OCI-M2 (cell line): Measurements from ENCODE around the gene GPR158.
"Not testable (repeated sequence)": the region's sequence is repeated elsewhere in the genome, so short reads cannot be mapped to it uniquely, and the experiment has no call there.

Experiments
- DNase-seq: peaks from one replicate; lab custom pipeline; 2025; ENCODE audit not compliant: unreplicated experiment; lab: John Stamatoyannopoulos, UW

Gene GPR158, protein sequence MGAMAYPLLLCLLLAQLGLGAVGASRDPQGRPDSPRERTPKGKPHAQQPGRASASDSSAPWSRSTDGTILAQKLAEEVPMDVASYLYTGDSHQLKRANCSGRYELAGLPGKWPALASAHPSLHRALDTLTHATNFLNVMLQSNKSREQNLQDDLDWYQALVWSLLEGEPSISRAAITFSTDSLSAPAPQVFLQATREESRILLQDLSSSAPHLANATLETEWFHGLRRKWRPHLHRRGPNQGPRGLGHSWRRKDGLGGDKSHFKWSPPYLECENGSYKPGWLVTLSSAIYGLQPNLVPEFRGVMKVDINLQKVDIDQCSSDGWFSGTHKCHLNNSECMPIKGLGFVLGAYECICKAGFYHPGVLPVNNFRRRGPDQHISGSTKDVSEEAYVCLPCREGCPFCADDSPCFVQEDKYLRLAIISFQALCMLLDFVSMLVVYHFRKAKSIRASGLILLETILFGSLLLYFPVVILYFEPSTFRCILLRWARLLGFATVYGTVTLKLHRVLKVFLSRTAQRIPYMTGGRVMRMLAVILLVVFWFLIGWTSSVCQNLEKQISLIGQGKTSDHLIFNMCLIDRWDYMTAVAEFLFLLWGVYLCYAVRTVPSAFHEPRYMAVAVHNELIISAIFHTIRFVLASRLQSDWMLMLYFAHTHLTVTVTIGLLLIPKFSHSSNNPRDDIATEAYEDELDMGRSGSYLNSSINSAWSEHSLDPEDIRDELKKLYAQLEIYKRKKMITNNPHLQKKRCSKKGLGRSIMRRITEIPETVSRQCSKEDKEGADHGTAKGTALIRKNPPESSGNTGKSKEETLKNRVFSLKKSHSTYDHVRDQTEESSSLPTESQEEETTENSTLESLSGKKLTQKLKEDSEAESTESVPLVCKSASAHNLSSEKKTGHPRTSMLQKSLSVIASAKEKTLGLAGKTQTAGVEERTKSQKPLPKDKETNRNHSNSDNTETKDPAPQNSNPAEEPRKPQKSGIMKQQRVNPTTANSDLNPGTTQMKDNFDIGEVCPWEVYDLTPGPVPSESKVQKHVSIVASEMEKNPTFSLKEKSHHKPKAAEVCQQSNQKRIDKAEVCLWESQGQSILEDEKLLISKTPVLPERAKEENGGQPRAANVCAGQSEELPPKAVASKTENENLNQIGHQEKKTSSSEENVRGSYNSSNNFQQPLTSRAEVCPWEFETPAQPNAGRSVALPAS (N-terminal part only)

DNA sequence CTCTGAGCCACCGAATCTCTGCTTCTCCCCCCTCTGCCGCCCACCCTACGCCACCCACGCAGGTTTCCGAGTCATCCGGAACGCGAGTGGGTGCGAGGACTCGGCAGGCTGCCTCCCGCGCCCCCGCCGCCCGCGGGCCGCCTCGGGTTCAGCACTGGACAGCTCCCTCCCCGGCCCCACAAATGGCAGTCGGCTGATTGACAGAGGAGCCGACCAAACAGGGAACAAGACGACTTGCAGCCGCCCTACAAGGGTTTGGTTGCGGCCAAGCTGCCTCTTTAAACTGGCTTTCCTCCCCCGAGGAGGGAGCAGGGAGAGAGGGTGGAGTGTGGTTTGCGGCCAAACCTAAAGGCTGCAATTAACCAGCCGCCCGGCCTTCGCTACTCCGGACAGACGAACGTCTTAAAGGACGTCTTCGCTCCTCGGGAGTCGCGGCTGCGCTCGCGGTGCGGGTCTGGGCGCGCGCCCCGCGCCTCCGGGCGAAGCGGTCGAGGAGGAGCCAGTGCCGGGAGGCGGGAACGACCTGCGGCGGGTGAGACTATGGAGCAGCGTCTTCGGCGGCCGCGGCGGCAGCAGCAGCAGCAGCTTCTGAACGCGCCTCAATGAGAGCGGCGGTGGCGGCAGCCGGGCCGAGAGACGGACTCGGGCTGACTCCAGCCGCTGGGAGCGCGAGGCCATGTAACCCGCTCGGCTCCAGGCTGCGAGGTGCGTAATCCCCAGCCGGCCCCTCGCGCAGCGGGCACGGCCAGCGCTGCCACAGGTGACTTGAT lies at the start of gene GPR158:
Gene GPR158, plus strand, starts transcription at position 541 of the 770 bp plus-strand sequence. CDS start 420 bp downstream, outside the sequence.
- no peak for DNase-seq

DNA sequence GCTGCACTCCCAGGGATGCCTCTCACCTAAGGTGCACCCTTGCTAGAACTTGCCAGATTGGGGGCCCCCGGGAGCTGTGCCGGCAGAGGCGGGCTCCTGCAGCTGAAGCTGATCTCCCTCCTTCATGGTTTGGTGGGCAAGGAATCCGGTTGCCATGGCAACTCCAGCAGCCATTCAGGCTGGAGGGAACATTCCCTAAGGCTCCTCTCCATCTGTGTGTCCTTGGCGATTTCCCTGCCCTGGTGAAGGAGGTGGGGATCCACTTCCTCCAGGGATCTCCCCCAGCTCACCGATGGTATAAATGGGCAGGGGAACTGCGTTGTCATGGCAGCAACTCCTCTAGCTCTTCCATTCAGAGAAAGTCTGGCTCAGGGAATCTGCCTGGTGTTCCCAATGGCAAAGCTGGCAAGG lies 49.6 kb upstream of the GPR158 start:
- DNase-seq, result no peak

DNA sequence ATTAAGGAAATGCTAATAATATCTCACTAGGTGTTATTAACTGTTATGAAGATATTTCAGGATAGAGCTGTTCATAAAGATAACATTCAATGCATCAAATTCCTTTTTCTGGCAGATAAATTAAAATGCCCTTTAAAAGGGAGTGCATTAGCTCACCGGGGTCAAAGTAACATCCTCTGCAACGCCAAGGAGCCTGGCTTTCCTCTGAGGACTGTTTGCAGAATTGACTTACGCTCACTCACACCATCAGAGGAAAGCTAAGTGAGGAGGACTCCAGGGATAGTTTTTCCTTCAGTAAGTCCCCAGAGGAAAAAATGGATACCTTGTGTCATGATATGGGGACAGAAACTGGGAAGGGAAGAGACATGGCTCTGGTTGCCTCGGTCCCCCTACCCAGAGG lies 45.2 kb upstream of the GPR158 start:
- DNase-seq, result no peak

DNA sequence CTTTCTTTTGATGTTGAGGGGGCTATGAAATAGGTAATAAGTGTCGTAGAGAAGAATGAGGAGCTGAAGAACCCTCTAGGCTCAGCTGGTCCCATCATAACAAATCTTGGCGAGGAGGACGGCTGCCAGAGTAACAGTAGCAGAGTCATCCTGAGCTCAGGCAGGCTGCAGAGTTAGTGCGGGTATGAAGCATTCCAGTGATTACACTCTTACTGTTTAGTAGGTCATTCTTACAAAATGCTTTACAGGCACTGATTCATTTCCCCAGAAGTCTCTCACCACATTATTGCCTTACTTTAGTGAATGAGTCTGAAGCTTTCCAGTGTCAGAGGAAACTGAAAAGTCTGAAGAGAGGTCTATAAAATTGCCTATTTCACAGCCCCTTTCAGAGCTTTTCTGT lies 43.9 kb upstream of the GPR158 start:
- DNase-seq, result no peak

DNA sequence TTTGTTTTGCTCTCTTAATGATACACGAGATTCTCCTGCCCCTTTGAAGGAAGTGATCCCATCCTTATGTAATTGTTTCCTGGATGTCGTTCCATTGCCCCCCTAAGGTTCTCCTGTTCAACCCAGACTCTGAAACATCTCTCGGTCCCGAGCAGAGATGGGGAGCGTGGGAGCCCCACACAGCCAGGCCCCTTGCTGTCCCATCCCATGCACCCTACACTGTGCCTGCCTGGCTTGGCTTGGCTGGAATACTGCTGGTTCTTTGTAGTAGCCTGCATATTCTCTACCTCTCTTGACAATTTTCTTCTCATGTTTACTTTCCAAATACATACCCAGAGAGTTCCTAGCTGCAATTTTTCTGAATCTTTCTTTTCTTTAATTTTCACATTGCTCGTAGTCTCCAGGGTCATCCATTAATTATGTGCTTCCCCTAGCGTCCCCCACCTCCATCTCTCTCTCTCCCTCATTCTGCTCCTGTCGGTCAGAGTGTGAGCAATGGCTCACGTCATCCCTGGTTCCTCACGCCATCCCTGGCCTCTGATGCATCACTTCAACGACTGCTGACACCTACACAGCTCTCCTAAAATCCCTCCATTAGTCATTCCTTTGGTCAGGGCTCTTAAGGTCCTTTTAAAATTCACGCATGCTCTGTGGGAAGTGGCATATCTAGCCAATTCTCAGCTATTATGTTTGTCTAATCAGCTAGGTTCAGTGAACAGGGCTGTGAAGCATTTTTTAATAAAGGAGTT lies 32.5 kb upstream of the GPR158 start:
- no peak for DNase-seq

DNA sequence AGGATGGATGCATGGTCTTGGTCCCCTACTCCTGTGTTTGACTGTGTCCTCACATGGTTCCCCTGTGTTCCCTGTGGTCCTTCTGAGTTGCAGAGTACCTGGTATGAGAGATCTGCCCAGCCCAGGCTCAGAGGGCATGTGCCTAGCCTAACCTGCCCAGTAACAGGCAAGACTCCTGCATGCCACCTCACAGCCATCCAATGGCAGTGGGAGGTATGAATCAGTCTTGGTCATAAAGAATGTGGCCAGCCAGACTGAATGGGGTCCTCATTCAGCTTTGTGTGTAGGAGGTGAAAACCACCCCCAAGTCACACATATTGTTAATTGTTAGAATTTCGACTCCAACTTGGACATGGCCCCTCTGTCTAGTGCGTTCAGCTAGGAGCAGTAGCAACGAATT lies 17.2 kb upstream of the GPR158 start:
- no peak for DNase-seq

DNA sequence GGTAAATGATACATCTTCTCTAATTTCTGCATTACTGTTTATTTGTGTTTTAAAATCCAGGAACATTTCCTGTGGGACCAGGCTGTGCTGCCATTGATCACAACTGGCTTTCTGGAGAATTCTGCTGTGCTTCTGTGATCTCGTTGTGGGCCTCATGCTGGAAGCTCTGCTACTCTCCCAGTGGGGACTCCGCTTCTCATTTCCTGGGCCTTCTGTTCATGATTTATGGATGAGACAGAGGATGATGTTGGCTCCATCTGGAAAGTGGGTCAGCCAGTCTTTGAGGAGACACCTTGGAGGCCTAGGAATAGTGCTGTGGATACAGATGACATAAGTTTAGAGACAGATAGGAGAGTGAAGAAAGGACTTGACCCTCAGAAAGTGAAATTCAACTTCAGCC lies 15.2 kb upstream of the GPR158 start:
- no peak for DNase-seq

DNA sequence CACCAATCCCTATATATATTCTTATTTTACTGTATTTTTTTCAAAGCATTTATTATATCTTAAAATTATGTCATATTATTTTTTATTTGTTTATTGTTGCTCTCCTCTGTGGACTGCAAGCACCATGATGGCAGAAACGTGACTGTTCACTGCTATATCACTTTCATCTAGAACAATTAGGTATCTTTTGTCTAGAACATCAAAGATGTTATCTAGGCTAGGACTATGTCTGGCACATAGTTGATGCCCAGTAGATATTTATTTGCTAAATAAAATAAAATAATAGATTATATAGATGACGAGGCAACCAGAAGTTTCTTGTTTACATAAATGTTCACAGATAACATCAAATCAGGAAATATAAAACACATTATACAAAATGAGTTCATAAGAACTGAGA lies 12.4 kb upstream of the GPR158 start:
- DNase-seq, result no peak

DNA sequence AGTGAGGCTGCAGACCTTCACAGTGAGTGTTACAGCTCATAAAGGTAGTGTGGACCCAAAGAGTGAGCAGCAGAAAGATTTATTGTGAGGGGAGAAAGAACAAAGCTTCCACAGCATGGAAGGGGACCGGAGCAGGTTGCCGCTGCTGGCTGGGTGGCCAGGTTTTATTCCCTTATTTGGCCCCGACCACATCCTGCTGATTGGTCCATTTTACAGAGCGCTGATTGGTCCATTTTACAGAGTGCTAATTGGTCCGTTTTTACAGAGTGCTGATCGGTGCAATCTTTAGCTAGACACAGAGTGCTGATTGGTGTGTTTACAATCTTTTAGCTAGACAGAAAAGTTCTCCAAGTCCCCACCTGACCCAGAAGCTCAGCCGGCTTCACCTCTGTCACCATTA lies 11.3 kb upstream of the GPR158 start:
- not testable (repeated sequence) for DNase-seq

DNA sequence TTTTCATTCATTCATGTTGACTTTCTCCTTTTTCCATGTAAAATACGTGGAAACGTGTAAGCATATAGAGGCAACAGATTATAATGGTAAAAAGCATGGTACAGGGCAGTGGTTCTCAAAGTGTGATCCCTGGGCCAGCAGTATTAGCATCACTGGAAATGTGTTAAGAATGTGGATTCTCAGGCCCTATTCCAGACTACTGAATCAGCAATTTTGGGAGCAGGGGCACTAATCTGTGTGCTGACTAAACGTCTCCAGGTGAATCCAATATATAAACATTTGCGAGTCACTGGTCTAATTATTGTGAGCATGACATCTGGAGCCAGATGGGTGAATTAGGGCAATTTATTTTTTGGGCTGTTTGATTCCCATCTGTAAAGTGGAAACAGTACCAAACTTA lies 5.1 kb upstream of the GPR158 start:
- no peak for DNase-seq

DNA sequence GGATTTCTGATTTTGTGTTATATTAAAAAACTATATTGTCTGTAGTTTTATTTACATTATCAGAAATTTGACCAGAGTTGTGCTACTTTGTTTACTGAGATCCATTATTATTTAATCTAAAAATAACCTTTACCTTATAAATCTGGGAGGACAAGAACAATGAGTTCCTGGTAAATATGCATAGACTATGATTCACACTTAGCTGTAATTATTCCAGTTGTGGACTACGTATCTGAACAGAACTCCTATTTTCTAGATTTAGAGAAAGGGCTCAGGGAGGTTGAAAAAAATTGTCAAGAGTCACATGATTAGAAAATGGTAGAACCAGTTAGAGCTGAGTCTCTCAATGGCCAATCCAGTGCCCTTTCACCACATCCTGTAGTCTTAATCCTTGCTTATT lies 4.2 kb upstream of the GPR158 start:
- DNase-seq, result no peak

DNA sequence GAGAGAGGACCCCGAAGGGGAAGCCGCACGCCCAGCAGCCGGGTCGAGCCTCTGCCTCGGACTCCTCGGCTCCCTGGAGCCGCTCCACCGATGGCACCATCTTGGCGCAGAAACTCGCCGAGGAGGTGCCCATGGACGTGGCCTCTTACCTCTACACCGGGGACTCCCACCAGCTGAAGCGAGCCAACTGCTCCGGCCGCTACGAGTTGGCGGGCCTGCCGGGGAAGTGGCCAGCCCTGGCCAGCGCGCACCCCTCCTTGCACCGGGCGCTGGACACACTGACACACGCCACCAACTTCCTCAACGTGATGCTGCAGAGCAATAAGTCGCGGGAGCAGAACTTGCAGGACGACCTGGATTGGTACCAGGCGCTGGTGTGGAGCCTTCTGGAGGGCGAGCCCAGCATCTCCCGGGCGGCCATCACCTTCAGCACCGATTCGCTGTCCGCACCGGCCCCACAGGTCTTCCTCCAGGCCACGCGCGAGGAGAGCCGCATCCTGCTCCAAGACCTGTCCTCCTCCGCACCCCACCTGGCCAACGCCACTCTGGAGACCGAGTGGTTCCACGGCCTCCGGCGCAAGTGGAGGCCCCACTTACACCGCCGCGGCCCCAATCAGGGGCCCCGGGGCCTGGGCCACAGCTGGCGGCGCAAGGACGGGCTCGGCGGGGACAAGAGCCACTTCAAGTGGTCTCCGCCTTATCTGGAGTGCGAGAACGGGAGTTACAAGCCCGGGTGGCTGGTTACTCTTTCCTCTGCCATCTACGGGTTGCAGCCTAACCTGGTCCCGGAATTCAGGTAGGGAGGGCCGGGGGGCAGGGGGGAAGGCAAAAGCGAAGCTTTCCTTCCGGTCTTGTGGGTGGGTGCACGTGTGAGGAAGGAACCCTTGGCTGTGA lies 973 bp downstream of the GPR158 start:
- no peak for DNase-seq

DNA sequence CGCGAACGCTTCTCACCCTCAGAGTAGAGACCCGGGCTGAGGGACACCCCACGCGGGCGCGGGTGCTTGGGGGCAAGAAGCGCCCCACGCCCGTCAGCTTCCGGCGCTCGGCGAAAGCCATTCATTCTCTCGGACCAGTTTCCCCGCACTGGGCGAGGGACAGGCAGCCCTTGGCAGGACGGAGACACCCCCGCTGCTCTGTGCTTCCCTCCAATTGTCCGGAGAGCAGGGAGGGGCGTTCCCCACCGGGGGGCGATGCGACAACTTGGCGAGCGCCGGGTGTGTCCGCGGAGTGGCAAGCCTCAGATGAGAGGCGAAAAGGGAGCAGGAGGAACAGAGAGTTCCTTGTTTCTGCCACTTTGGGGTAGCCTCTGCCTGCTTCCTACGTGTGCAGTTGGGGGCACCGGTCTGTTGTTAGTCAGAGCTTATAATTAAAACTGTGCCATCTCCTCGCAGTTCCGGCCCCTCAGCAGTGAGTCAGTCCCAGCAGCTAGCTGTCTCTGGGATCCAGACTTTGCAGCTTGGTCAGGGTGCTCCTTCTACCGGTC lies 1.7 kb downstream of the GPR158 start:
- no peak for DNase-seq

DNA sequence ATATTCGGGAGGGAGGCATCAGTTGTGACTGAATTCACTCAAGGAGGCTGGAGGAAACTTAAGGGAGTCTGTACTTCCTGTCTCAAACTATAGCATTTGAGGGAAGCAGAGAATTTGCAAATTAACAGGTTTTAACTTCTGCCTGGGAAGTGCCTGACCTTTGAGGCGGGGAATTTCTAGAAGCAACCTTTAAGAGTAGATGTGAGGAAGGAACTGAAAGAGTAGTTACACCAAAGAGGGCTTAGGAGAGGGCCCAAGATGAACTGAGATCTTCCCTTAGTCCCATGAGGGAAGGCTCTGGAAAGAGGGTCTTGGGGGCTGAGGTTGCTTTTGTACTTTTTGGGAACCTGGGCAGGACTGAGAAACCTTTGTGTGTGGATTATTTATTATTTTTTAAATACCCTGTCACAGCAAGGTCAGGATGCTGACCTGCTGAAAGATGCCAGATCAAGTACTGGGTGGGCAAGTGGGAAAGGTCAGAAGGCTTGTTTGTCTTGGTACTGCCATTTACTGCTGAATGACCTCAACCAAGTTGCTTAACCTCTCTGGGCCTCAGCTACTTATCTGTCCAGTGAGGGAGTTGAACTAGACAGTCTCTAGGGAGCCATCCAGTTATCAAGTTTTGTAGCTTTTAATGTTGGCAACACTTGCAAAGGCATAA lies 2.4 kb downstream of the GPR158 start:
- DNase-seq, result no peak

DNA sequence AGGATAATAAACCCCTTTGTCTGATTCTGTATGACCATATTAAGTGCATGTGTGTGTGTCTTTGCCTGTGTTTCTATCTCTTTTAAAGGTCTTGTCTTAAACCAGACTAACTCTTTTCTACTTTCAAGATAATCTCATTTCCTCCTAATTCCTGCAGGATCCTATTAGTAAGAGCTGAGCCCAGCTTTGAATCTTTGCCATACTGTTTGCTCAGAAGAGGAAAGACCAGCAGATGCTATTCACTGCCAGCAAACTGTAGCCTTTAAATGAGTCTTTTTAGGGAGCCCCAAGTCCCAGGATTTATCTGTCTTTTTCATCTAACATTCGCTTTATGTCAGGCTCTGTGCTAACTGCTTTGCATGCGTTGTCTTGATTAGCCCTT lies 2.9 kb downstream of the GPR158 start:
- DNase-seq, result no peak

DNA sequence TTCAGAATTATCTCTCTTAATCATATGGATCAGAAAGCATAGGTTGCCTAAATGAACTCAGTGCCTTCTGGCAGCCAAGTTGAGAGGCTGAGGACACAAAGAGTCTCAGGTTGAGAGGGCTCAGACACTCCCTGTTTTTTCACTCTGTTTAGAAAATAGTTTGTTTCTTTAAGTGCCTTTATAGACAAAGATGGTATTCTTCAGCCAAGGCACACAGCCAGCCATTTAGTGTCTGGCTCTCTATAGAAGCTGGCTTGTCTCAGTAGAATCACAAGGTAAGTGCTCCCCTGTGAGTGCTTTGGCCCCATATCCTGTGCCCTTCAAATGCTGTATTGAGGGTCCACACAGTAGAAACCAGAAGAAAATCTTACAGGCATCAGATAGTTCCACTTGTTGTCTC lies 3.6 kb downstream of the GPR158 start:
- DNase-seq, result no peak

DNA sequence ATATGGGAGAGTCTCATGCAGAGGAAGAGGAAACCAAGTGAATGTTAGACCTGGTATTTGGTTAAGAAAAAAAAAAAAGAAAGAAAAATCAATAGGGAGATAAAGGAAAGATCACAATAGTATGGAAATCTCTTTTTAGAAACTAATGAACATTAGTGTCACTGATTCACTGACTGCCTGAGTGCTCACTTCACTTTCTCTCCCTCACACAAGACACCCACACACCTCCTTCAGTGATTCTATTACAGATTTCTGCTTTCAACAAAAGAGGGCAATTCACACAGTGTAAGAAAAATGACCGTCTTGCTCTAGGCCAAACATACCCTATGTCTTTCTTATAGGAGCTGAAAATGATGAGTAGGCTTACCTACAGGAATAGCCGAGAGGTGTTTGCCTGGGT lies 6.0 kb downstream of the GPR158 start:
- DNase-seq, result no peak

DNA sequence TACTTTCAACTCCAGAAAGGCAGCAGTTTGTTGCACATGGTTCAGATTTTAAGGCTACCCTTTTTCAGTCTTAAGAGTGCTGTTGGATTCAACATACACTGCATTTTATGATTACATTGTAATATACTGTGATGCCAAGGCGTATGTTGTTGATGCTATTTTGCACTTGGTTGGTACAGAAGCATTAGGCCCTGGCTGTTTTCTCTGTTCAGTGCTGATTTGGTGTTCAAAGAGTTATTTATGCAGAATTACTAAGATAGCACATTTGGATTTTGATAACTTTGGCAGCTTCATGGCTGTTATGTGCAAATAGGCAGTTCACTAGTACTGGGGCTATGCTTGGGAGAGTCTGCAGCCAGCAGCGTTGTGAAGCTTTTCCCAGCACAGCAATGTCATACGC lies 7.8 kb downstream of the GPR158 start:
- DNase-seq, result no peak
